Head of caudate nucleus (tissue), 42 donors: ENCODE results near the gene MYLK4.

Experiments
- DNase-seq, 42 donors: peaks; one replicate each; pipeline versions ENCODE4 v3.0.0 to v3.0.0-alpha.2; 2020 to 2021; ENCODE audit warnings: mixed read lengths in 7 of 42
- intact Hi-C: fragments of 100-400 bp; cut with DNase I; formaldehyde crosslinking; loops from one replicate; pipeline ENCODE4 v1.15.0; 2022

MYLK4 gene

GRCh38 chr6:2750832-2751231 is at the start of gene MYLK4:
TSS of gene MYLK4 (minus strand) at chr6:2750922. CDS start at chr6:2749294, 1,628 bp downstream.
- no peak for DNase-seq
- intact Hi-C loops: no loop called here

DNA sequence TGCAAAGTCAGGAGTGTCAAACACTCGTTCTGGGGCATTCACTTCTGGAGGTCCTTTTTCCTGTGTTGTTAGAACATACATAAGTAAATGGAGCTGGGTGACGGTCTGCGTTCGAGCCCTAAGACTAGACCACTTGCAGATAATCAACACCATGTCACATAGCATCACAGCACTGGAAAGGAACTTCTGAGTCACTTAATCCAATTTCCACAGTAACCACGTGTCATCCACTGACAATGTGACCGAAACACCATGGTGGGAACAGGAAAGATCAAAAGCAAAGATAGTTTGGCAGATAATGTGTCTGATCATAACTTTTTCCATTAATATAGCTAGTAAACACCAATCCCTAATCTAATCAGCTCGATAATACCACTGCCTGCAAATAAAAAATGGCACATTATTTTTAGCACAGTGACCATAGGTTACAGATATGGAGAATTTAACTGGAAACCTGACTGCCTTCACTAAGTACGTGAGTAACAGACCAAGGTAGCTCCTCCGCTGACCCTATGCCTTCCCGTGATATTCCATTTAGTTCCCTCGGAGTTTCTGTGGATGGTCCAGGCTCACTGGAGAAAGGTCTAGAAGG is 49.3 kb upstream of the MYLK4 start:
- intact Hi-C loops: loop anchor here (10.0 kb wide), 2 partner anchors 45 to 135 kb away; partner anchors contain the start of gene SERPINB1
- peak in 2 of 42 donors; percentile 22 to 39 for DNase-seq

DNA sequence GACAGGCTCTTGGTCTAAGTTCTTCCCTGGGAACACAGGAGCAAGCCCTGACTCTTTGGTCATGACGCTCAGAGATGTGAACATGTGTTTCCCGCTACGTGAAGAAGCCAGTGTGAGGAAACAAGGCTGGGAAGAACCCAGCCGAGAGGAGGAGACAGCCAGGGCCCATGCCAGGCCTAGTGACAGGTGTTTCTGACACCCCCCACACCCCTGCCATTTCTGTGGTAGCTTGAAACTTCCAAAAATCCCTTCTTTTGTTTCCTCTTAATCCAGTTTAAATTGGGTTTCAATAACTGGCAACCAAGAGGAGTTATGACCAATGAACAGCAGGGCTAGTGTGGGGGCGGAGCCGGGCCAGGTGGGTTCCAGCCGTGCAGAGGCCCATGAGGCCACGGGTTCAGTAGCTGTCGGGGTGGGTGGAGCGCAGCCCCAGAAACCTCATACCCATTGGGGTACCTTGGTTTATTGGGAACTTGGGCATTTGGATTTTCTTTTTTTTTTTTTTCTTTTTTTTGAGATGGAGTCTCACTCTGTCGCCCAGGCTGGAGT is 47.9 kb upstream of the MYLK4 start:
- DNase-seq: peak in 1 of 42 donors; percentile 35
- intact Hi-C loops: loop anchor here (10.0 kb wide), 2 partner anchors 46 to 136 kb away; partner anchors contain the start of gene SERPINB1

DNA sequence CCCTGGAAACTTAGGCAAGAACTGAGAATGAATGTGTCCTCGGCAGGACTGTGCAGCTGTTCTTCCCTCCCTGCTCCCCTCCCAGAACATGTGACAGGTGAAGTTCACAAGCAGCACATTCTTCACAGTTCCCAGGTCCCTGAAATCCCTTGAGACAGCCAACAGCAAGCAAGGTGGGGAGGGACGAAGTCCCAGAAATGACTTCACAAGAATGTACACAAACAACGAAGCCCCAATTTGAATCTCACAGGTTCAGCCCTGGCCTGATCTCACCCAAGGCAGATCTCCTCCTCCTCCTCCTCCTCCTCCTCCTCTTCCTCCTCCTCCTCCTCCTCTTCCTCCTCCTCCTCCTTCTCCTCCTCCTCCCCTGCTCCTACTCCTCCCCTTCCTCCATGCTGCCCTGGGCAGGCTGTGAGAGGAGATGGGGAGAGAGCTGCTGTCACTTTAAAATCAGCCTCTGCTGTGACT is 46.9 kb upstream of the MYLK4 start:
- intact Hi-C loops: loop anchor here (10.0 kb wide), 2 partner anchors 47 to 137 kb away; partner anchors contain the start of gene SERPINB1

GRCh38 chr6:2796861-2797260 is 46.1 kb upstream of the MYLK4 start:
- DNase-seq: peak in 1 of 42 donors; percentile 28
- intact Hi-C loops: loop anchor here (10.0 kb wide), 2 partner anchors 48 to 138 kb away; partner anchors contain the start of gene SERPINB1

More for the DNA sequence above, 46.9 kb upstream of the MYLK4 start:
- DNase-seq: peak in 2 of 42 donors; percentile 16 to 31

DNA sequence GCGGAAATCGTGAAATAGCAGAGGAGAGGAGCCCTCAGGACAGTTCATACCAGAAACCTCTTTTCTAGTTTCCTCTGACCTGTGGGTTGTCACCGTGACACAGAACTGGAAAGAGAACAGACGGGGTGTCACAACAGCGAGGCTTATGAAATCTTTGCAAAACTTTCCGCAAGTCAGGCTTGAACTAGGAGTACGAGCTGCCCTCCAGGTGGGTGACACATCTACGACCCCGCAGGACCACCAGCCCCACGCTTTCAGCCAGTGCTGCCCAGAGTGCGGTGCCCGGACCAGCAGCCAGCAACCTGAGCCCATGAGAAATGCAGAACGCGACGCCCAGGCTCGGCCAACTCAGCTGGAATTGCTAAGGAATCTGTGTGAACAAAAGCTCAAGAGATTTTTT is 45.2 kb upstream of the MYLK4 start:
- intact Hi-C loops: loop anchor here (10.0 kb wide), 2 partner anchors 49 to 139 kb away; partner anchors contain the start of gene SERPINB1
- peak in 1 of 42 donors; percentile 34 for DNase-seq

- intact Hi-C loops: loop anchor here (10.0 kb wide), 2 partner anchors 50 to 140 kb away; partner anchors contain the start of gene SERPINB1
Measured at GRCh38 chr6:2795162-2795561, 44.4 kb upstream of the MYLK4 start.

GRCh38 chr6:2794171-2794730 is 43.5 kb upstream of the MYLK4 start:
- intact Hi-C loops: loop anchor here (10.0 kb wide), 2 partner anchors 51 to 141 kb away; partner anchors contain the start of gene SERPINB1
- DNase-seq: peak in 1 of 42 donors; percentile 37

More at GRCh38 chr6:2795162-2795561, 44.4 kb upstream of the MYLK4 start:
- DNase-seq: no peak

- DNase-seq: peak in 3 of 42 donors; percentile 25 to 54 (median 43)
- intact Hi-C loops: loop anchor here (10.0 kb wide), 2 partner anchors 51 to 141 kb away; partner anchors contain the start of gene SERPINB1
Measured at GRCh38 chr6:2793534-2794151, 42.9 kb upstream of the MYLK4 start.

- intact Hi-C loops: loop anchor here (10.0 kb wide), 2 partner anchors 52 to 142 kb away; partner anchors contain the start of gene SERPINB1
- DNase-seq: peak in 1 of 42 donors; percentile 35
Measured at GRCh38 chr6:2792330-2793110, 41.8 kb upstream of the MYLK4 start.

DNA sequence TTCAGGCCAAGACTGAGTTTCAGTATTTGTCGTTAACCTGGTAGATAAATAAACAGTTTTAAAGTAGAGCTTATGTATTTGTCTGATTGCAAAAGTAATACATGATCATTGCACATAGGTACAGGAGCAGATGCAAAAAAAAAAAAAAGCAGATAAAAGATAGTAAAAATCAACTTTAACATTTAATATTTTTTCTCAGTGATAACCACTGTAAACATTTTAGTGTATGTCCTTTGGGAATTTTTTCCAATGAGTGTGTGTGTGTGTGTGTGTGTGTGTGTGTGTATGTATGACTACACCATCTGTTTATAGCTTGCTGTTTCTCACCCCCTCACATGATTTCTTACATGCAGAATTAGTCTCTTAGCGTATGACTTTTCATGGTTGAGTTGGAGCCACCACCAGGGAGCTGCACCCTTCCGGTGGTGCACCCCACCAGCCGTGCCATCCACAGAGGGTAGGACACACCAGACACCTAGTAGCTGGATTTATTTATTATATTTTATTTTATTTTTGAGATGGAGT is 40.8 kb upstream of the MYLK4 start:
- intact Hi-C loops: loop anchor here (10.0 kb wide), 2 partner anchors 53 to 143 kb away; partner anchors contain the start of gene SERPINB1

DNA sequence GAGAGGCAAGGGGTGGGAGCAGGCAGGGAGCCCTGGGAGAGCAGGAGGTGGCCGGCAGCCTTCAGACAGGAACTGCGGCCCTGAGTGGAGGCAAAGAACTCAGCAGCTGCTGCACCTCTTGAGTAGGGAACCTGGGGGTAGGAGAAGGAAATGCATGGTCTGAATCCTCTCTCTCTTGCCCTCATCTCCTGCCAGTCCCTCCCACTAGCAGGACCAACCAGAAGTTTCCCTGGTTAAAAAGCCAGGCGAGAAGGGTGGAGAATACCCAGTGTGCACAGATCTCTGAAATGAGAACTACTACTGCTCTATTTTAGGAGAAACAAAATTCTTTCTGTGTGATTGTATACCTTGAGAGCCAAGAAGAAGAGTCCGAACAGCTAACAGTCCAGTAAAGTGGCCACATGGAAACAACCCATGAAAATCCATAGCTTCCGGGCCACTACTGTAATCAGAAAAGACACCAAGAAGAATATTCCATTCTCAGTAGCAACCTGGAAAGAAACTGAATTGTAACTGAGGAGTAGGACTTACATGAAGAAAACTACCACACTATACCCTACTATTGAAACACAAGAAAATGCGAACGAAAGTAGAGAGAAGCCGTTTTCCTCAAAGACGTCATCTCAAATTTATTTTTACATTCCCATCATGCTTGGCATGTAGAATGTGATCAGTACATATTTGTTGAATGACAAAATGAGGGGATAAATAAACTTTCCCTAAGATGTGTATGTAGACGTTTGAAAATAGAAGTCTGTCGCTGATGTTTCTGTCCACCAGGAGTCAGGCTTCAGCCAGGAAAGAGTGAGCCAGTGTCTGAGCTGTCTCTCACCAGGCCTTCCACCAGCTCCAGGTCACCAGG is 40.1 kb upstream of the MYLK4 start:
- intact Hi-C loops: loop anchor here (10.0 kb wide), 2 partner anchors 54 to 144 kb away; partner anchors contain the start of gene SERPINB1
- peak in 39 of 42 donors; percentile 34 to 90 (median 69) for DNase-seq

More for the DNA sequence above, 40.8 kb upstream of the MYLK4 start:
- DNase-seq: peak in 1 of 42 donors; percentile 18

DNA sequence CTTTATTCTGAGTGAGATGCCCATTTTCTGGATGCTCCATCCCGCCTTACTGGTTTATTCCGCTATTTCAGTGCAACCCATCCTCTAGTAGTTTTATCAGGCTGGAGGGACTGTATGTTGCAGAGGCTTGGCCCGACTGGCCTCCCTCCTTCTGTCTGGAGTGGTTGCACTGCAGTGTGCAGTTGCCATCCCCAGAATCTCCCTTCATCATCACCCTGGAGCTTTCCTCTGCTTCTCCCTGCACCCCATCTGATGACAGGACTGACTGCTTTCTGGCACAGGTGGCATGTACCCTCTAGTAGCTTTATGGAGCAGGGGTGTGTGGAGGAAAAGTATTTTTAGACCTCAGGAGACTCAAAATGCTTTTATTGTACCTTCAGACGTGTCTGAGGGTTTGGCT is 35.5 kb upstream of the MYLK4 start:
- no peak for DNase-seq
- intact Hi-C loops: no loop called here

- intact Hi-C loops: no loop called here
Measured at GRCh38 chr6:2784930-2785329, 34.2 kb upstream of the MYLK4 start.

GRCh38 chr6:2784061-2784460 is 33.3 kb upstream of the MYLK4 start:
- intact Hi-C loops: no loop called here
- DNase-seq: no peak

More at GRCh38 chr6:2784930-2785329, 34.2 kb upstream of the MYLK4 start:
- peak in 1 of 42 donors; percentile 39 for DNase-seq

DNA sequence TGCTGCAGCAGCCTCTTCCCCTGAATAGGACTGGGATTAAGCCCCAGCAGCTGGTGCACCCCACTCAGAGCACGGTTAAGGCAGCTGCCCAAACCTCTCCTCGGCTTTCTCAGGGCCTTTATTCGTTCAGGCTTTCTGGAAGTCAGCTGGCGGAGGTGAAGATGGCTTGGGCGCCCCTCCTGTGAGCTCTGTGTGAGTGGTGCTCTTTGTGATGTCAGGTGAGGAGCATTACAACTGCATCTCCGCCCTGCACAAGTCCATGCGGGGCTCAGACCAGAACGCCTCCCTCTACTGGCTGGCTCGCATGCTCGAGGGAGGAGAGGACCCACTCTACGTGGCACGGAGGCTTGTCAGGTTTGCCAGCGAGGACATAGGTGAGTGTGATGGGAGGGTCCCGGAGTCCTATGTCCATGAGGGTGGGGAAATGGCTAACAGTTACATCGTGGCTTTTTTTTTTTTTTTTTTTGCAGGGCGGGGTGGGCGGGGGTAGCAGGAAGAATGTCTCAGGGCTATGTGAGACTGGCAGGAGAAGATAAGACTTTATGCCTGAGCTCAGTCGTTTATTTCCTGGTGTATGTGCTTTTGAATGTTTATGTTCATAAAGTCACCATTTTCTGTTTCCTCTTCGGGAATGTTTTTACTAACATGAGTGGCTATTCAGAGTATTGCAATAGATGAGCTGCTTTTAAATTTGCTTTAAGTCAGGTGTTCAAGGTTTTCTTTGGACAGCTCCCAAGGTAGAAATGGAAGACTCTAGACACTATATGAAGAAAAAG is 32.7 kb upstream of the MYLK4 start:
- intact Hi-C loops: no loop called here
- peak in 2 of 42 donors; percentile 33 to 43 for DNase-seq
